ENCODE measurements around the gene CAMK2B.

GRCh38 chr7:44309271-44310091 lies 15.9 kb downstream of the CAMK2B start:
- TF ChIP-seq, protein P1, sequence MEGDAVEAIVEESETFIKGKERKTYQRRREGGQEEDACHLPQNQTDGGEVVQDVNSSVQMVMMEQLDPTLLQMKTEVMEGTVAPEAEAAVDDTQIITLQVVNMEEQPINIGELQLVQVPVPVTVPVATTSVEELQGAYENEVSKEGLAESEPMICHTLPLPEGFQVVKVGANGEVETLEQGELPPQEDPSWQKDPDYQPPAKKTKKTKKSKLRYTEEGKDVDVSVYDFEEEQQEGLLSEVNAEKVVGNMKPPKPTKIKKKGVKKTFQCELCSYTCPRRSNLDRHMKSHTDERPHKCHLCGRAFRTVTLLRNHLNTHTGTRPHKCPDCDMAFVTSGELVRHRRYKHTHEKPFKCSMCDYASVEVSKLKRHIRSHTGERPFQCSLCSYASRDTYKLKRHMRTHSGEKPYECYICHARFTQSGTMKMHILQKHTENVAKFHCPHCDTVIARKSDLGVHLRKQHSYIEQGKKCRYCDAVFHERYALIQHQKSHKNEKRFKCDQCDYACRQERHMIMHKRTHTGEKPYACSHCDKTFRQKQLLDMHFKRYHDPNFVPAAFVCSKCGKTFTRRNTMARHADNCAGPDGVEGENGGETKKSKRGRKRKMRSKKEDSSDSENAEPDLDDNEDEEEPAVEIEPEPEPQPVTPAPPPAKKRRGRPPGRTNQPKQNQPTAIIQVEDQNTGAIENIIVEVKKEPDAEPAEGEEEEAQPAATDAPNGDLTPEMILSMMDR (IDR thresholded peaks at IDR 0.05; ENCODE audit: borderline replicate concordance, extremely low read depth, low read length, poor library complexity, severe bottlenecking) = no peak
- TF ChIP-seq EZH2 (IDR thresholded peaks at IDR 0.05; ENCODE audit: borderline replicate concordance, low read depth, low read length, severe bottlenecking) = no peak
